Right kidney (tissue), 1 donor: ENCODE results near the gene NELL1.

Experiments
- DNase-seq: peaks from one replicate; pipeline ENCODE4 v3.0.0-alpha.2; 2016

Gene NELL1

GRCh38 chr11:21572210-21572609 lies 902.8 kb downstream of the NELL1 start:
- no peak for DNase-seq

- no peak for DNase-seq
These were observed 913.4 kb downstream of the NELL1 start for GRCh38 chr11:21582791-21583190.

- no peak for DNase-seq
These were observed 919.4 kb downstream of the NELL1 start for GRCh38 chr11:21588754-21589153.

- no peak for DNase-seq
These were observed 933.3 kb downstream of the NELL1 start for GRCh38 chr11:21602699-21603098.

- DNase-seq, result no peak
These were observed 934.5 kb downstream of the NELL1 start for GRCh38 chr11:21603886-21604285.

GRCh38 chr11:21604564-21604963 lies 935.2 kb downstream of the NELL1 start:
- DNase-seq, result no peak

- DNase-seq, result no peak
These were observed 942.9 kb downstream of the NELL1 start for GRCh38 chr11:21612326-21612725.

GRCh38 chr11:21614961-21615360 lies 945.6 kb downstream of the NELL1 start:
- no peak for DNase-seq

GRCh38 chr11:21615955-21616371 lies 946.6 kb downstream of the NELL1 start:
- no peak for DNase-seq

GRCh38 chr11:21622566-21622965 lies 953.2 kb downstream of the NELL1 start:
- DNase-seq, result no peak

GRCh38 chr11:21622995-21623394 lies 953.6 kb downstream of the NELL1 start:
- DNase-seq, result no peak
